A673 (cell line): ENCODE results near the gene INPP4B.

Experiments
- EZH2 ChIP-seq: fragments of 200-600 bp; sonication (generic); IDR thresholded peaks from 2 replicates; pipeline ENCODE4 v1.6.1; 2017; ENCODE audit warnings: borderline replicate concordance, low read depth, mild to moderate bottlenecking, mixed read lengths, antibody characterized with exemption, low read length; ENCODE audit not compliant: poor library complexity, severe bottlenecking
- TF ChIP-seq, protein P1 (sequence below): fragments of 300-800, 200-600 bp; sonication (generic); conservative IDR thresholded peaks from 2 replicates; pipeline ENCODE4 v1.5.1; 2017; ENCODE audit warnings: low read depth, mild to moderate bottlenecking, antibody characterized with exemption, low read length, moderate library complexity, mixed read lengths

DNA sequence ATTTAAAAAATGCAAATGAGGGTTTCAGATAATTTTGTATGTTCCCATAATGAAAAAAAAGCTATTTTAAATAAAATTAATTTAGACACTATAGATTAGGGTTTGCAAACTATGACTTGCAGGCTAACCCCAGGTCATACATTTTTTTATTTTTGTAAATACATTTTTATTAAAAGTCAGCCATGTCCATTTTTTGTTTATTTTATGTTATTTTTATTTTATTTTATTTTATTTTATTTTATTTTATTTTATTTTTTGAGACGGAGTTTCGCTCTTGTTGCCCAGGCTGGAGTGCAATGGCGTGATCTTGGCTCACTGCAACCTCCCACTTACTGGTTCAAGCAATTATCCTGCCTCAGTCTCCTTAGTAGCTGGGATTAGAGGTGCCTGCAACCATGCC, 749.1 kb downstream of the INPP4B start:
- no peak for TF ChIP-seq EZH2
- TF ChIP-seq, protein P1, sequence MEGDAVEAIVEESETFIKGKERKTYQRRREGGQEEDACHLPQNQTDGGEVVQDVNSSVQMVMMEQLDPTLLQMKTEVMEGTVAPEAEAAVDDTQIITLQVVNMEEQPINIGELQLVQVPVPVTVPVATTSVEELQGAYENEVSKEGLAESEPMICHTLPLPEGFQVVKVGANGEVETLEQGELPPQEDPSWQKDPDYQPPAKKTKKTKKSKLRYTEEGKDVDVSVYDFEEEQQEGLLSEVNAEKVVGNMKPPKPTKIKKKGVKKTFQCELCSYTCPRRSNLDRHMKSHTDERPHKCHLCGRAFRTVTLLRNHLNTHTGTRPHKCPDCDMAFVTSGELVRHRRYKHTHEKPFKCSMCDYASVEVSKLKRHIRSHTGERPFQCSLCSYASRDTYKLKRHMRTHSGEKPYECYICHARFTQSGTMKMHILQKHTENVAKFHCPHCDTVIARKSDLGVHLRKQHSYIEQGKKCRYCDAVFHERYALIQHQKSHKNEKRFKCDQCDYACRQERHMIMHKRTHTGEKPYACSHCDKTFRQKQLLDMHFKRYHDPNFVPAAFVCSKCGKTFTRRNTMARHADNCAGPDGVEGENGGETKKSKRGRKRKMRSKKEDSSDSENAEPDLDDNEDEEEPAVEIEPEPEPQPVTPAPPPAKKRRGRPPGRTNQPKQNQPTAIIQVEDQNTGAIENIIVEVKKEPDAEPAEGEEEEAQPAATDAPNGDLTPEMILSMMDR, result no peak
